ENCODE results near the gene PTPN5.

PTPN5 gene

DNA sequence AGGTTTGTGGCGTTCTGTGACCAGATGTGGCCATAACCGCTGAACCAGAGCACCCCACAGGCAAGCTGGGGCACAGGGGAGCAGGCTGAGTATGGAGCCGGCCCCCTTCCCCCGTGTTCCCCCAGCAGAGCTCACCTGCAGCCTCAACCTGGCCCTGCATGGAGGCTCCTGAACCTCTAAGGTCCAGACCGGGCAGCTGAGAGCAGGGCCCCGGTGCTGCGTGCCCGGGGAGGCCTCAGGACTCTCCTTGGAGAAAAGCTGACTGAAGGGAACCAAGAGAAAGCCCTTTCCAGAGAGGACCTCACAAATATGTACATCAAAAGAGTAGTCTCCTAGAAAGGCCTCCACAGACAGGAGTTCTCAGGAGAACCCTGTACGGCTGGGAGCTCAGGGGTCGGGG lies 48.2 kb downstream of the PTPN5 start:
- Mint-ChIP-seq H3K27ac (no peak overlapping the region), H3K36me3 (ENCODE audit: low read depth) (no peaks in the 10 kb centered on the region), H3K9me3 (no peaks in the 10 kb centered on the region), H3K4me3 (no peak overlapping the region), H3K27me3 (peaks cover 3% of the 10 kb centered on the region), H3K4me1 (ENCODE audit: low read depth) (no peaks in the 10 kb centered on the region)
- intact Hi-C loops (cut with micrococcal nuclease) = no loop called here

DNA sequence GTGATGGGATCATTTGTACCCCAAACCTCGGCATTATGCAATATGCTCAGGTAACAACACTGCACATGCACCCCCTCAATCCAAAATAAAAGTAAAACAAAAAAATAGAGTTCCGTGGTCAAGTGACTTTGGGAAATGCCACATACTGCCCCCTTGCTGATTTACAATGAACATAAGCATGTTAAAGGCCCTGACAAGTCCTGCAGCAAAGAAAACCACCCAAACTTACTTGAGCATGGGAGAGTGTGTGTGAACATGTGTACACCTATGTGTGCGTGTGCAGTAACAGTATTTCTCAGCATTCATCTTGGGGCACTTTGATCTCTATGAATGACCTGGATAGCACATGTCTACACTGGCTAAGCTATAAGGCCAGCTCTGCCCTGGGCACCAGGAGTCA lies 49.8 kb downstream of the PTPN5 start:
- Mint-ChIP-seq H3K36me3 (ENCODE audit: low read depth) (no peaks in the 10 kb centered on the region), H3K4me3 (no peak overlapping the region), H3K27me3 (peaks cover 3% of the 10 kb centered on the region), H3K9me3 (no peaks in the 10 kb centered on the region), H3K27ac (no peak overlapping the region), H3K4me1 (ENCODE audit: low read depth) (no peaks in the 10 kb centered on the region)
- intact Hi-C loops (cut with micrococcal nuclease) = no loop called here

DNA sequence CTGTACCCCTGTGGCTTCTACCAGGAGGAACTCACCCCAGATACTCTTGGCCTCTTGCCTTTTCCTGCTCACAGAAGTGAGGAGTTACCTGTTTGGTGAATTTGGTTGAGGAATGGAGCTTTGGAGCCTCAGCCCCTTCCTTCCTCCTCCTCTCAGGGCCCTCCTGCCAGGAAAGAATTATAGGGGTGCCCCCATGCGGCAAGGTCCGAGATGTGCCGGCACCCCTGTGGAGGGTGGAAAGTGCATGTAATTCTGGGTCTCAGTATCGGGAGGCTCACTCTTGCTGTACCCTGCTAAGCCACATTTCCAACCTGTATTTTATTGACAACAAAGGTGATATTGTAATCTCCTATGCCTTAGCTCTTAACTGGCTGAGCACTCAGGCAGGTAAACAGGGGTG lies 51.9 kb downstream of the PTPN5 start:
- no peaks in the 10 kb centered on the region for H3K4me1 Mint-ChIP-seq (ENCODE audit: low read depth)
- intact Hi-C loops (cut with micrococcal nuclease) = no loop called here
- peaks cover 5% of the 10 kb centered on the region for H3K27me3 Mint-ChIP-seq
- H3K36me3 Mint-ChIP-seq (ENCODE audit: low read depth) = no peaks in the 10 kb centered on the region
- H3K27ac Mint-ChIP-seq = no peak overlapping the region
- no peak overlapping the region for H3K4me3 Mint-ChIP-seq
- H3K9me3 Mint-ChIP-seq = no peaks in the 10 kb centered on the region

DNA sequence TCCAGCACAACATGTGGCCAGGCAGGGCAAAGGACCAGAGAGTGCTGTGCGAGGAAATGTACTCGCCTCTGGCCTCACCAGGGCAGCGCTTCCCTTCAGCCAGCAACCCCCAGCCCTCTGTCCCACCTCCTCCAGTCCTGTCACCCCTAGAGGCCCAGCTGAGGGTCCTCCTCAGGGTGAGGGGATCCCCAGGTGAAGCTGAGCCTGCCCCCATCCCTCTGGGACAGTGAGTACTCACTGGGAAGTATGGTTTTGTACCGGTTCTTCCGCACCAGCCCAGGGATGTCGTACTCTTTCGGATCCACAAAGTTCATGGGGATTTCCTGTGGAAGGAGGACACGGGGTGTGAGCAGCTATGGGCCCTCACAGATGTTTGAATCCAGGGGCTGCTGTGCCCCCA lies 54.0 kb downstream of the PTPN5 start:
- peaks cover 5% of the 10 kb centered on the region for H3K27me3 Mint-ChIP-seq
- H3K4me3 Mint-ChIP-seq = no peak overlapping the region
- no peak overlapping the region for H3K27ac Mint-ChIP-seq
- no peaks in the 10 kb centered on the region for H3K36me3 Mint-ChIP-seq (ENCODE audit: low read depth)
- intact Hi-C loops (cut with micrococcal nuclease) = no loop called here
- H3K4me1 Mint-ChIP-seq (ENCODE audit: low read depth) = no peaks in the 10 kb centered on the region
- H3K9me3 Mint-ChIP-seq = no peaks in the 10 kb centered on the region

DNA sequence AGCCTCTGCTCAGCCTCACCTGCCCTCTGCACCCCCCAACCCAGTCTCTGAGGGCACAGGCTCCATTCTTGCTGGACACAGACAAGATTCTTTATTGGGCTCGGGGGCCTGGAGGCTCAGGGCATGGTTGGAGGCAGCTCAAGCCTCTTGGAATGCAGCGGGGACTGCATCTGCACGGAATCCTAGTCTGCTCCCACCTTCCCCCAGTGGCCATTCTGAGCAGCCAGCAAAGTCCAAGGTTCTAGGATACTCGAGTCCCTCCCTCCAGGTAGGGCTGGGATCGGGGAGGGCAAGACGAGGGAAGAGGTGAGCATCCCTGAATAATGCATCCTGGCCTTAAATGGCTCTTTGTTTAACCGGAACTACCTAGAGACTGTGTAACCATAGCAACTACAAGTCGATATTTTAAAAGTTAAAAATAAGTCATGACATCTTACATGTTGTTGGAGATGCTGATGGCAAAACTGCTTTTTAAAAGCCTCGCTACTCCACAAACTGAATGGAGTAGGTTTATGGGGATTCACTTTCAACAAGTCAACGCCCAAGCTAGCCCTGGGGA lies 54.9 kb downstream of the PTPN5 start:
- H3K9me3 Mint-ChIP-seq = no peaks in the 10 kb centered on the region
- peaks cover 4% of the 10 kb centered on the region for H3K4me1 Mint-ChIP-seq (ENCODE audit: low read depth)
- H3K36me3 Mint-ChIP-seq (ENCODE audit: low read depth) = no peaks in the 10 kb centered on the region
- intact Hi-C loops (cut with micrococcal nuclease) = no loop called here
- peaks cover 5% of the 10 kb centered on the region for H3K27me3 Mint-ChIP-seq
- no peak overlapping the region for H3K4me3 Mint-ChIP-seq
- H3K27ac Mint-ChIP-seq = no peak overlapping the region

DNA sequence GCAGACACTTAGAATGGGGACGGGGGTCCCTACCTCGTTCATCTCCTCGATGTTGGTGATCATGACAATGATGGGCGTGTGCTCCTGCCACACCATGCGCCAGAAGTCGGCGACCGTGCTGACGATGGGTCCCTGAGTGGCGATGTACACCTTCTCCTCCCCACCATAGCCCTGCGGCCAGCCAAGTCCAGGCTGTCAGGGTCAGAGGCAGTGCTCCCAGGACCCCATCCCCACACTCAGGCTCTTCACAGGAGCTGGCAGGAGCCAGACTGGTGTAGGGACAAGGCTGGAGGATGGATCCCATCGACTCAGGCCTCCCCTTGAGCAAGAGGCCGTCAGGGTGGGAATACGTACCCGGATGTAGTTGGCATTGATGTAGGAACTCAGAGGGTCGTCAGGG lies 58.4 kb downstream of the PTPN5 start:
- intact Hi-C loops (cut with micrococcal nuclease) = loop anchor here (5.0 kb wide), 1 partner anchor 146 kb away; the partner anchor contains the start of gene UEVLD
- no peaks in the 10 kb centered on the region for H3K36me3 Mint-ChIP-seq (ENCODE audit: low read depth)
- H3K4me1 Mint-ChIP-seq (ENCODE audit: low read depth) = peaks cover 5% of the 10 kb centered on the region
- H3K27ac Mint-ChIP-seq = no peak overlapping the region
- H3K4me3 Mint-ChIP-seq = no peak overlapping the region
- no peaks in the 10 kb centered on the region for H3K9me3 Mint-ChIP-seq
- peaks cover 2% of the 10 kb centered on the region for H3K27me3 Mint-ChIP-seq

DNA sequence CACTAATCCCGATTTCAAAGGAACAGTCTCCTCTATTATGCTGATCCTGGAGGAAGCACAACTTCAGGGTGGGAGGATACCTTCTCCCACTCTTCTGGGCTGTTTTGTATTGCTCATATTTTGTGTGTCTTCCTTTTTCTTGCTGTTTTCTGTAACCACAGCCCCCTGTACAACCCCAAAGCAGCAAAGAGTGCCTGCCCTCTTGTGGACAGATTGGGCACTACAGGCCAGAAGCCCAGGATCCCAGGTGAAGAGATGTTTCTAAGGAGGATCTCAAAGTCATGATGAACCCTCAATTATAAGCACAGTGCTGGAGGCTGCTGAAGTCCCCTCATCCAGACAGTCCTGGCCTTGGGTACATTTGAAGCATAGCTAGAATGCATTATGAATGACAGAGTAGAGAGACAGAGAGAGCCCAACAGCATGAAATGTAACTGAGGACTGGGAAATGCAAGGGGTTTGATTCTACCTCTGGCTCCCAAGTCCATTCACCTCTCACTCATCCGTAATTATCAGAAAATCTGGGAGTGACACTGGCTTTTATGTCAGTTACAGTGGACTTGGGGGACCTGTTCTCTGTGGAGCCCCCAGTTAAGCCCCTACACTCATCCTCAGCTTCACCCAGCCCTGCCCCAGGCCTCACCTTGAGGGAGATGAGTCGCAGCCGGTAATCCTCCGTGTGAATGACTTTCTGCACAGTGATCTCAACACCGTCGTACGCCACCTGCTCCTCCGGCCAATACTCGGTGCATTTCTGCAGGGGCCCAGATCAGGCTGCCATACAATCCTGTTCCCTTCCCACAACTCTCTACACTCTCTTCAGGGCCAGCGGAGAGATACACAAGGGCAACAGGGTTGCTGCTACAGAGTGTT lies 59.4 kb downstream of the PTPN5 start:
- intact Hi-C loops (cut with micrococcal nuclease) = loop anchor here (5.0 kb wide), 1 partner anchor 145 kb away; the partner anchor contains the start of gene UEVLD

DNA sequence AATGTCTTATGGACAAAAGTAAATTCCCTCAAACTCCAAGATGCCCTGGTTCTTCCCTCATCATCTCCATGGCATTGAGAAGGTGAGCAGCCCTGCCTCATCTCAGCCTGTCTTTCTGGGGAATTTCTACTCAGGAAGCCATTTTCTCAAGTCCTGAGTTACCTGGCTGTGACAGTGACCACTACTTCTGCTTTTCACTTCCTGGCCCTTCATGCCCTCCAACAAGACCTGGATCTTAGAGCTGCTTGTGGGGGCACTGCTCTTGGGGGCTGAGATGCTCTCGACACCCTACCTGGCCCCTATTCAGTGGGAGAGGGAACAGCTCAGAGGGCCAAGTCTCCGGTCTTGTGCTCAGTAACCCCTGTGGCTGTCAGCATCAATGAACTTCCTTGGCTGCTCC lies 60.2 kb downstream of the PTPN5 start:
- Mint-ChIP-seq H3K27ac (no peak overlapping the region), H3K36me3 (ENCODE audit: low read depth) (no peaks in the 10 kb centered on the region), H3K9me3 (no peaks in the 10 kb centered on the region), H3K4me1 (ENCODE audit: low read depth) (peaks cover 12% of the 10 kb centered on the region), H3K27me3 (peaks cover 2% of the 10 kb centered on the region), H3K4me3 (no peak overlapping the region)
- intact Hi-C loops (cut with micrococcal nuclease) = loop anchor here (5.0 kb wide), 1 partner anchor 144 kb away; the partner anchor contains the start of gene UEVLD

More for the DNA sequence above, 59.4 kb downstream of the PTPN5 start:
- peaks cover 2% of the 10 kb centered on the region for H3K27me3 Mint-ChIP-seq
- peaks cover 12% of the 10 kb centered on the region for H3K4me1 Mint-ChIP-seq (ENCODE audit: low read depth)
- no peaks in the 10 kb centered on the region for H3K36me3 Mint-ChIP-seq (ENCODE audit: low read depth)
- H3K27ac Mint-ChIP-seq = no peak overlapping the region
- H3K4me3 Mint-ChIP-seq = no peak overlapping the region
- H3K9me3 Mint-ChIP-seq = no peaks in the 10 kb centered on the region

DNA sequence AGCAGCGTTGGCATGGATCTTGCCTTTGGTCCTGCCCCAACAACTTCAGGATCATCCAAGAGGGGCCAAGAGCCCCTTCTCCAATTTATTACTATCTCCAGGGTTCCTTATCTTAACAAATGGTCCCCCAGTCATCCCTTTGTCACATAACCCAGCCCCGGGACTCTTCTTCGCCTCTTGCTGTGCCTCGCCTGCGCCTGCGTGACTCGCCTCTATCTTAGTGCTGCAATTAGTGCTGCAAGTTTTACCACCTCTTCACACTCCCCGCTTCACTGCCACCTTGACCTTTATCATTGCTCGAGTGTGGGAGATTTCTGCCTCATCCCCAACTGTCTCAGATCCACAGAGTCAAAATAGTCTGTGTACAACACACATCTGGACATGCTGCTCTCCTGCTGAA lies 61.6 kb downstream of the PTPN5 start:
- Mint-ChIP-seq H3K4me3 (no peak overlapping the region), H3K4me1 (ENCODE audit: low read depth) (peaks cover 12% of the 10 kb centered on the region), H3K27me3 (peaks cover 1% of the 10 kb centered on the region), H3K27ac (no peak overlapping the region), H3K36me3 (ENCODE audit: low read depth) (no peaks in the 10 kb centered on the region), H3K9me3 (no peaks in the 10 kb centered on the region)
- intact Hi-C loops (cut with micrococcal nuclease) = loop anchor here (5.0 kb wide), 1 partner anchor 143 kb away; the partner anchor contains the start of gene UEVLD

DNA sequence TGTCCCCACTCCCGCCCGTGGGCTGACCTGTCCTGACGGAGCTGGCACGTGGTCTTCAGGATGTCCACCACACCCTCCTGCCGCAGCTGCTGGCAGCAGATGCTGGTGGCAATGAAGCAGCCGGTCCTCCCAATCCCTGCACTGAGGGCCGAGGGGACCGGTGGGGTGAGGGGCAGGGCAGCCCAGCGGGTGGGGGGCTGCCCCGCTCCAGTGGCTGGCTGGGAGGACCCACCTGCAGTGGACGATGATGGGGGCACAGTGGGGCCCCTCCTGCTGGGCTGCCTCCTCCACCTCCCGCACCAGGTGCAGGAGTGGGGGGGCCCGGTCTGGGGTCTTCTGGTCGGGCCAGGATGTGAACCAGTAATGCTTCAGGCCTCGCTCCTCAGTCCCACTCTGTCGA lies 62.2 kb downstream of the PTPN5 start:
- Mint-ChIP-seq H3K9me3 (no peaks in the 10 kb centered on the region), H3K27ac (no peak overlapping the region), H3K4me1 (ENCODE audit: low read depth) (peaks cover 12% of the 10 kb centered on the region), H3K36me3 (ENCODE audit: low read depth) (no peaks in the 10 kb centered on the region), H3K4me3 (no peak overlapping the region), H3K27me3 (peaks cover 1% of the 10 kb centered on the region)
- intact Hi-C loops (cut with micrococcal nuclease) = no loop called here

DNA sequence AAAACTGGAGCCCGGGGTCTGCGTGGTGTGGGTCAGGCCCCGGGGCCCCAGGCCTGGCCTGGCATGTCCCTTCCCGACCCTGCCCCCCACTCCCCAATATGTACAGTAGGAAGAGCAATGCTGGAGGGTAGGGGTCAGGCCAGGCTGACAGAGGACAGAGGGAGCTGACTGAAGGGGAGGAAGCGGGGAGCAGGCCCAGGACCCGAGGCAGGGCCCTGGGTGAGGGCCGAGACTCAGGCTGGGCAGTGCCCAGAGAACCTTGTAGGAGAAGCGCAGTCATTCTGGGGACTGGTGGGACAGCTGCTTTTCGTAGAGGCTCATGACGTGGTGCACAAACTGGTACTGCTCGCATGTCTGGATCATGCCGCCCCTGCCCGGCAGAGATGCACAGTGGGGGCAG lies 62.9 kb downstream of the PTPN5 start:
- Mint-ChIP-seq H3K4me1 (ENCODE audit: low read depth) (peaks cover 12% of the 10 kb centered on the region), H3K9me3 (no peaks in the 10 kb centered on the region), H3K27me3 (peaks cover 1% of the 10 kb centered on the region), H3K36me3 (ENCODE audit: low read depth) (no peaks in the 10 kb centered on the region), H3K27ac (no peak overlapping the region), H3K4me3 (no peak overlapping the region)
- intact Hi-C loops (cut with micrococcal nuclease) = no loop called here

DNA sequence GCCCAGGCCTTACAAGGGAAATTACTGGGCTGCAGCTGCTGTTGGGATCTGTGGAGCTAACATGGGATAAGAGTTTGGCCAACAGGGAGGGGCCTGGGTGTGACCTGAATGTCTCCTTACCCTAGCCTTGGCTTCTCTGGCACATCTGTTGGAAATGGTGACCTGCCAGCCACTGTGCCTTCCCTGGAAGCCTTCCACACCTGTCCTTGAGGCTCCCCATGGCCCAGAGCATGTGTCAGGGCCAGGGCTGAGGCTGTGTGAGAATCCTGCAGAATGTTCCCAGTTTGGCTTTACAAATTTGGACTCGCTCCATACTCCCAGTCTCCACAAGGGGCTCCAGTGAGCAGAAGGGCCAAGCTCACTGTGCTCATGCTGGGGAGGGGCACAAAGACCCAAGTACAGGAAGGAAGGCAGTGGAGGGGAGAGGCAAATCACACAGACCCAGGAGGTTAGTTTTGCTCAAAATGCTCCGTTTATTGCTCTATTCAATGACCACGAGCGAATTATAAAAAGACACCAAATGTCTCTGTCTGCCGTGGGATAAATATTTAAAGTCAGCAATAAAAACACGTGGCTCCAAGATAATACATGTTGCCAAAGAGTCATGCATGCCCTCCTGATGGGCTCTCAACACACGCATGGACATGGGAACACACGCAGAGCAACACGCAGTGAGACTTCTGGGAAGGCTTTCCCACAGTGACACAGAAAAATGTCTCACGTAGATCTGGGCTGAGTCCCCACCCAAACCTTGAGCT lies 63.9 kb downstream of the PTPN5 start:
- Mint-ChIP-seq H3K9me3 (no peaks in the 10 kb centered on the region), H3K27ac (no peak overlapping the region), H3K36me3 (ENCODE audit: low read depth) (no peaks in the 10 kb centered on the region), H3K4me3 (no peak overlapping the region), H3K27me3 (peaks cover 1% of the 10 kb centered on the region), H3K4me1 (ENCODE audit: low read depth) (peaks cover 12% of the 10 kb centered on the region)
- intact Hi-C loops (cut with micrococcal nuclease) = no loop called here

DNA sequence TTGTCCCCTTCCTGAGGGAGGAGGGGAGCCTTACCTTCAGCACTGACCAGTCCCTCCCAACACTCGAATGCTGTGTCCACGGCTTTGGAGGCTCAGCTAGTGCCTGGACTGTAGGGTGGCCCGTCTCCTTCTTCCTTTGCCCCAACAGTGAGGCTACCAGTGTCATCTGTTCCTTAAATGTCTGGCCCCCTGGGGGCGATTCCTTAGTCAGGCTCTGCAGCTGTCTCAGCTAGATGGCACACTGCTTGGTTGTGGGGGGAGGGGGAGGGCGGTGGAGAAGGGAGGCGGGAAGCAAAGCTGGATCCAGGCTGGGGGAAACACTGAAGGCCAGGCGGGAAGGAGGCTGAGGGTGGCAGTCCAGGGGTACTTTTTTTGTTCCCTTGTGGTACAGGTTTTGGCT lies 65.6 kb downstream of the PTPN5 start, which contains the start of gene IGSF22:
TSS of gene IGSF22 (minus strand) at position 149 of the 400 bp plus-strand sequence. CDS start 1,952 bp downstream, outside the sequence.
- intact Hi-C loops (cut with micrococcal nuclease) = no loop called here
- no peaks in the 10 kb centered on the region for H3K9me3 Mint-ChIP-seq
- no peak within 1 kb of the TSS for H3K4me3 Mint-ChIP-seq
- H3K27me3 Mint-ChIP-seq = peaks cover 11% of the 10 kb centered on the region
- no peak within 1 kb of the TSS for H3K27ac Mint-ChIP-seq
- H3K4me1 Mint-ChIP-seq (ENCODE audit: low read depth) = peaks cover 18% of the 10 kb centered on the region
- no peaks in the 10 kb centered on the region for H3K36me3 Mint-ChIP-seq (ENCODE audit: low read depth)

DNA sequence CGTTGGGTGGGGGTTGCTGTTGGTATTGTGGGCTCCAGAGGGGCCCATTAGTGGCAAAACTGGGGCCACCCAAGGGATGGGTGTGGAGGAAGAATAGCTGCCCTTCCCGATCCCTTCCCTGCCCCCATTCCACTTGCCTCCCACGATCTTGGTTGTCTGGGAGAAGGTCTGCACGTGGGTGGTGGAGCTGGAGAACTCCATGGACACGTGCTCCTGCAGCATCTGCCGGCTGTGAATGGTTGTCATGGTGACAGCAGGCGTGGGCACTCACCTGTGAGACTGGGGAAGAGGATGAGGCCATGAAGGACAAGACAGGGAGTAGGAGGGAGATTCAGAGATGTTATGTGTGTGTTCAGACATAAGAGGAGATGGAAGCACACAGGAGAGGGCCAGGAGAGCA lies 67.6 kb downstream of the PTPN5 start:
- H3K9me3 Mint-ChIP-seq = no peaks in the 10 kb centered on the region
- peaks cover 25% of the 10 kb centered on the region for H3K4me1 Mint-ChIP-seq (ENCODE audit: low read depth)
- intact Hi-C loops (cut with micrococcal nuclease) = no loop called here
- no peak overlapping the region for H3K4me3 Mint-ChIP-seq
- H3K36me3 Mint-ChIP-seq (ENCODE audit: low read depth) = no peaks in the 10 kb centered on the region
- H3K27me3 Mint-ChIP-seq = peaks cover 26% of the 10 kb centered on the region
- no peak overlapping the region for H3K27ac Mint-ChIP-seq
